ENCODE data around the gene SOD3. TPM values are rescaled to one million over a fixed set of nuclear protein-coding genes. Genes with fewer than 3 reads are reported as not detected.

The SOD3 gene
- total and polyA plus RNA-seq, 2 of the 13 experiments (the other 11 are each of a cell fraction or from before 2014, with no cell fraction given), result 0.04 TPM; not detected in 1

- Histone ChIP-seq H2AFZ (ENCODE audit: low read length) (no peak overlapping the region), H4K20me1 (ENCODE audit: insufficient read depth, low read length) (no peaks in the 10 kb centered on the region), H3K9me3 (ENCODE audit: low read length) (no peaks in the 10 kb centered on the region), H3K4me3 (replicated peaks in 1 of 3; ENCODE audit: insufficient read depth in 1 of 3, low read depth in 2 of 3, low read length in 3 of 3) (no peak overlapping the region), H3K27ac (ENCODE audit: extremely low read length, insufficient read depth, low read length) (no peak overlapping the region), H3K79me2 (ENCODE audit: insufficient read depth, low read length) (no peaks in the 10 kb centered on the region), H3K4me1 (ENCODE audit: insufficient read depth, low read length) (peaks cover 44% of the 10 kb centered on the region), H3K36me3 (replicated peaks in 1 of 2; ENCODE audit: control insufficient read depth in 1 of 2, insufficient read depth in 2 of 2, low read length in 2 of 2) (no peaks in the 10 kb centered on the region), H3K9ac (ENCODE audit: insufficient read depth, low read depth, low read length) (no peak overlapping the region), H3K27me3 (ENCODE audit: control insufficient read depth in 1 of 2, insufficient read depth in 2 of 2, low read length in 2 of 2) (peaks cover 1 to 8% of the 10 kb centered on the region in 2 experiments; a peak in 2 of 5 replicates), H3K4me2 (ENCODE audit: low read depth, low read length) (no peak overlapping the region)
- WGBS (ENCODE audit: low lambda C conversion rate), result 71% methylated on average over 4 of the region's 4 CpGs
- intact Hi-C loops (cut with micrococcal nuclease; ENCODE audit: unreplicated experiment), result no loop called here
- in situ Hi-C loops (cut with HindIII; ENCODE audit: extremely low pct_ligation_motif_present, low pct_unique_long_range_greater_than_20kb), result no loop called here
- FAIRE-seq (no peak), ATAC-seq (no peak), DNase-seq (ENCODE audit: low spot score) (no peak)
- CTCF ChIA-PET (ENCODE audit: low intra/inter-chr PET ratio, low total read pairs), result interaction anchor here (1.2 kb wide), 1 partner anchor 305 kb away, joined by 4 read pairs; no protein-coding TSS in a partner anchor
- BruUV-seq (replicated peaks), result no TSS peak
- TF ChIP-seq PATZ1 (CRISPR knock-in tag; IDR thresholded peaks at IDR 0.05) (no peak), REXO4 (CRISPR knock-in tag; IDR thresholded peaks at IDR 0.05; ENCODE audit: borderline replicate concordance) (no peak), TAF15 (IDR thresholded peaks at IDR 0.05; ENCODE audit: low read depth, low read length, poor library complexity, severe bottlenecking) (no peak), ZBTB40 (IDR thresholded peaks at IDR 0.05) (no peak), ZBTB40 (CRISPR knock-in tag; IDR thresholded peaks at IDR 0.05) (no peak), HNRNPLL (IDR thresholded peaks at IDR 0.05; ENCODE audit: low read depth, low read length, poor library complexity, severe bottlenecking) (no peak), ZNF724P (CRISPR knock-in tag; IDR thresholded peaks at IDR 0.05; ENCODE audit: borderline replicate concordance) (no peak), ZNF879 (CRISPR knock-in tag; IDR thresholded peaks at IDR 0.05) (no peak)
- POLR2A ChIA-PET, result no interaction called here
These were observed 1.3 kb upstream of the SOD3 start for GRCh38 chr4:24794051-24794450.
